Measurements from ENCODE around the gene ODAM. TPM values are rescaled to one million over a fixed set of nuclear protein-coding genes. Genes with fewer than 3 reads are reported as not detected.

ODAM gene, protein sequence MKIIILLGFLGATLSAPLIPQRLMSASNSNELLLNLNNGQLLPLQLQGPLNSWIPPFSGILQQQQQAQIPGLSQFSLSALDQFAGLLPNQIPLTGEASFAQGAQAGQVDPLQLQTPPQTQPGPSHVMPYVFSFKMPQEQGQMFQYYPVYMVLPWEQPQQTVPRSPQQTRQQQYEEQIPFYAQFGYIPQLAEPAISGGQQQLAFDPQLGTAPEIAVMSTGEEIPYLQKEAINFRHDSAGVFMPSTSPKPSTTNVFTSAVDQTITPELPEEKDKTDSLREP
- polyA plus RNA-seq: not detected

DNA sequence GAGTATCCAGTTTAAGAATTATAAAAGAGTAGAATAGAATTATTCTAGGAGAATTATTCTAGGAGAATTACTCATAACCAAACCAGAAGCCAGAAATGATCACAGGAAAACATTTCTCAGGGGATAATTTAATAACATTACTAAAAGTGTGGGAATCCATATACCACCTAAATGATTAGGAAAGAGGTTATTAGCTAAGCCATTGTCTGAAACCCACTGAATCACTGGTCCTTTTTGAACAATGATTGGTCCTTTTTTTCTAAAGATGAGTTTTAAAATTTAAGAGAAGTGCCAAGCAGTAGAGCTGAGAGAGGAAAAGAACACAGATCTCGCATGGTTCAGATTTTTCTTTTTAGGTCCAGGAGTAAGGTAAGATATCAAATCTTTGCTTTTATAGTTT lies at the start of gene ODAM:
Gene ODAM, plus strand, starts transcription at position 301 of the 400 bp plus-strand sequence. CDS start 819 bp downstream, outside the sequence.
- no peaks in the 10 kb centered on the region for H3K27me3 Mint-ChIP-seq (ENCODE audit: low read depth in 3 of 3)
- peaks cover 0 to 11% (median 1%) of the 10 kb centered on the region in 6 donors for H3K9me3 Mint-ChIP-seq
- no peaks in the 10 kb centered on the region for H3K4me1 Mint-ChIP-seq
- DNase-seq: no peak
- no peak within 1 kb of the TSS for H3K27ac Mint-ChIP-seq
- H3K4me3 Mint-ChIP-seq: no peak within 1 kb of the TSS
- H3K36me3 Mint-ChIP-seq: no peaks in the 10 kb centered on the region

DNA sequence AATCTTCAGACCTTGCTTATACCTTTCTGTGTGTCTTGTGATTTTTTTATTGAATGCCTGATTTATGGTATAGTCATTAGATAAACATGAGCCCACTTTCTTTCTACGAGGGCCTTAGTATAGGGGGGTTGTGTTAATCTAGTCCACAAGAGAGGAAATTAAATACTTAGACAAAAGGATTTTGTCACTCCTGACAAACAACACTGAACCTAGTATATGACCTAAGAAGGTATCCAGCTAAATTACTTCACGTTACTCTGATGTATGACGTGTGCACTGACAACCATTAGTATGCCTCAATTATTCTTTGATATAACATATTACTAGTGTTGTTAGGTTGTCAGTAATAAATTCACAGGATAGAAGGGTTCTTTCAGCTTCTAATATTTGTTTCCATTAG lies 44.3 kb upstream of the ODAM start:
- Mint-ChIP-seq H3K36me3 (no peaks in the 10 kb centered on the region), H3K27me3 (ENCODE audit: low read depth in 3 of 3) (peaks cover 0 to 4% (median 0%) of the 10 kb centered on the region in 3 donors), H3K4me3 (no peak overlapping the region)

DNA sequence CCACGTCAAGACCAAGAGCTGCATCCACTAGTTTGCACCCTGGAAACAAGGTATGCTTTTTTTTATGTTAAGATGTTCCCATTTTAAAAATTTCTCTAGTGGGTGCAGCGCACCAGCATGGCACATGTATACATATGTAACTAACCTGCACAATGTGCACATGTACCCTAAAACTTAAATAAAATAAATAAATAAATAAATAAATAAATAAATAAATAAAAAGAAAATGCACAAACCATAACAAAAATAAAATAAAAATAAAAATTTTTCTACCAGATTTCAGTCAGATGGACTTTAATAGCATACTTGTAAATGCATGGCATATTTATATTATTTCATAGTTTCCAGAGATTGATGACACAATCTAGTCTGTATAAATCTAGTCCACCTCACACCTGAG lies 43.4 kb upstream of the ODAM start:
- Mint-ChIP-seq H3K36me3 (no peaks in the 10 kb centered on the region), H3K27me3 (ENCODE audit: low read depth in 3 of 3) (peaks cover 0 to 4% (median 0%) of the 10 kb centered on the region in 3 donors), H3K9me3 (peaks cover 0 to 5% (median 2%) of the 10 kb centered on the region in 6 donors), H3K27ac (no peak overlapping the region), H3K4me3 (no peak overlapping the region), H3K4me1 (no peaks in the 10 kb centered on the region)
- DNase-seq: no peak

More for the DNA sequence above, 44.3 kb upstream of the ODAM start:
- Mint-ChIP-seq H3K27ac (no peak overlapping the region), H3K4me1 (no peaks in the 10 kb centered on the region), H3K9me3 (peaks cover 0 to 5% (median 1%) of the 10 kb centered on the region in 6 donors)
- no peak for DNase-seq

DNA sequence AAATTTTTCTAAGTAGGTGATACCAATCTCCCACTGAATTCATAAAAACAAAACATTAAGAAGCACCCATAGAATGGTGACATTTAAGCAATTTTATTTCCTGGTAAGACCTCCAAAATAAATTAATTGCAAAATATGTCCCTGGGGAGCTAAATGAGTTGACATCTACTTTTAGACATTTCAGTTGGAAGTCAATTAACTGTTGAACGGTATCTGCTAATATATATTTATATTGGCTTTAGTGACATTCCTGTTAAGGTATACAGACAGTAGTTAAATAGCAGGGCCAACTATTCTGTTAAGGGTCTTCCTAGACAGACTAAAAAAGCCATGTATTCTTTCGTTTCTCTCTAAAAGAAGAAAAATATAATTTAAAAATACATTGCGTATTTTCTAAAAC lies 41.6 kb upstream of the ODAM start, which contains the start of gene PRR27:
Gene PRR27, plus strand, starts transcription at position 301 of the 400 bp plus-strand sequence. CDS start 139 bp downstream, outside the sequence.
- Mint-ChIP-seq H3K27ac (no peak within 1 kb of the TSS), H3K27me3 (ENCODE audit: low read depth in 3 of 3) (peaks cover 0 to 4% (median 0%) of the 10 kb centered on the region in 3 donors), H3K36me3 (no peaks in the 10 kb centered on the region), H3K4me3 (no peak within 1 kb of the TSS), H3K4me1 (no peaks in the 10 kb centered on the region), H3K9me3 (peaks cover 0 to 5% (median 0%) of the 10 kb centered on the region in 6 donors)
- no peak for DNase-seq

DNA sequence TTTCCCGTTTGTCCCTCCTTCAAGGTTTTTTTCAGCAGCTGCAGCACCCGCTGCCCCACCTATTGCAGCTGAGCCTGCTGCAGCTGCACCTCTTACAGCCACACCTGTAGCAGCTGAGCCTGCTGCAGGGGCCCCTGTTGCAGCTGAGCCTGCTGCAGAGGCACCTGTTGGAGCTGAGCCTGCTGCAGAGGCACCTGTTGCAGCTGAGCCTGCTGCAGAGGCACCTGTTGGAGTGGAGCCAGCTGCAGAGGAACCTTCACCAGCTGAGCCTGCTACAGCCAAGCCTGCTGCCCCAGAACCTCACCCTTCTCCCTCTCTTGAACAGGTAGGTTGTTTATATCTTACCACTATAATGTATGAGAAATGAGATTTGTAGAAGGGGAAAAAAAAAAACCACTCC lies 36.9 kb upstream of the ODAM start:
- Mint-ChIP-seq H3K9me3 (peaks cover 0 to 7% (median 0%) of the 10 kb centered on the region in 6 donors), H3K27me3 (ENCODE audit: low read depth in 3 of 3) (no peaks in the 10 kb centered on the region), H3K4me3 (no peak overlapping the region), H3K27ac (no peak overlapping the region), H3K36me3 (no peaks in the 10 kb centered on the region), H3K4me1 (no peaks in the 10 kb centered on the region)
- DNase-seq: no peak

DNA sequence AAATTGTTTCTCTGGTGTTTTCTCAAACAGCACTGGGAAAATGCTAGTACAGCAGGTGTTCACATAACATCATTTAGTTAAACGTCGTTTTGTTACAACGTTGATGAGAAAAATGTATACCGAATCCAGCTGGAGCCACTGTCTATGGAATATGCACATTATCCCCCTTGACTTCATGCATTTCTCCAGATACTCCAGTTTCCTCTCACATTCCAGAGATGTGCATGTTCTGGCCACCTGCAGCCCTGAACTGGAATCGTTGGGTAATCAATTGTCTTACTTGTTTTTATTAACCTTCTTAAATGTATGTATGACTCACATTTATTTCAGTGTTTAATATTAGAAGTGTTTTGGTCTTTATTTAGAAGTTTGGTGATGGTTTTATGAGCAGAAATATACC lies 18.4 kb upstream of the ODAM start:
- H3K4me1 Mint-ChIP-seq: no peaks in the 10 kb centered on the region
- no peak overlapping the region for H3K4me3 Mint-ChIP-seq
- H3K36me3 Mint-ChIP-seq: no peaks in the 10 kb centered on the region
- H3K27me3 Mint-ChIP-seq (ENCODE audit: low read depth in 3 of 3): peaks cover 0 to 1% (median 0%) of the 10 kb centered on the region in 3 donors
- DNase-seq: no peak
- no peak overlapping the region for H3K27ac Mint-ChIP-seq
- peaks cover 0 to 5% (median 2%) of the 10 kb centered on the region in 6 donors for H3K9me3 Mint-ChIP-seq

DNA sequence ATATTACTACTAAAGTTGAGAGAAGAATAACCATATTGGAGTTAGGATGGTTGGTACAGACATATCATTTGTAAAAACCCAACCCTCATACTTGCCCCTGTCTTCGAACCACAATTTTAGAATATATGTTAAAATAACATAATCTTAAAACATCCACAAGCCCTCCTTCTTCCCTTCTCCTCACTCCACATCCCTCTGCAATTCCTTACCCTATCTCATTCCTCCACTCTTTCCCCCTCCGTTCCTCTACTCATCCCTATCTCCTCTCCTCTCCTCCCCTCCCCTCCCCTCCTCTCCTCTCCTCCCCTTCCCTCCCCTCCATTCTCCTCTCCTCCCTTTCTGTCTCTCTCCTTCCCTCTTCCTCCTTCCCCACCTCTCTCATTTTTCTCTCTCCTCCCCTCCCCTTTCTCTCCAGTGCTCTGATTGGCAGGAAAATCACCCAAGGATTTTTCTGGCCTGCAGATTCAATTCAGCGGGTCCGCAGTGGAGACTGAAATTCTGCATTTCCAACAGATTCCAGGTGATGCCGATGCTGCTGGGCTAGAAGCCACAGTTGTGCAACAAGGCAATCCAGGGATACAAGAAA lies 17.4 kb upstream of the ODAM start:
- no peak overlapping the region for H3K4me3 Mint-ChIP-seq
- peaks cover 0 to 1% (median under 1%) of the 10 kb centered on the region in 3 donors for H3K27me3 Mint-ChIP-seq (ENCODE audit: low read depth in 3 of 3)

DNA sequence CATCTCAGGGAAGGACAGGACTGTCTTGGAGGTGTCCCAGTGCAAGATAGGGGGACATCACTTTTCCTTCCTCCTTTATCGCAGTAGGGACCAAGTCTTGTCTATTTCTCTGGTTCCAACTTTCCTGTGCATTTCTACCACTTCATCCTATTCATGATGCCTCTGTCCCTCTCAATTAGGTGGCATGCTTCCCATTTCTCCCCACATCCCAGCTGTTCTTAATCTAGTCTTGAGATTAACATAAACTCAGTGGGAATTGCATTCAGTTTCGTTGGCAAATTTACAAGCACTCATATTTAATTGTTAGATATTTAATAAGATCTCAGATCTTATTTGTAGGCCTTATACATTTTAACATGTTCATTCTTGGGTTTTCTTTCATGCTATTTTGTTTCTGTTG lies 15.7 kb upstream of the ODAM start:
- no peak overlapping the region for H3K4me3 Mint-ChIP-seq
- no peak for DNase-seq
- H3K27me3 Mint-ChIP-seq (ENCODE audit: low read depth in 3 of 3): peaks cover 0 to 2% (median 1%) of the 10 kb centered on the region in 3 donors
- peaks cover 0 to 4% (median 1%) of the 10 kb centered on the region in 6 donors for H3K9me3 Mint-ChIP-seq
- no peaks in the 10 kb centered on the region for H3K36me3 Mint-ChIP-seq
- H3K27ac Mint-ChIP-seq: no peak overlapping the region
- H3K4me1 Mint-ChIP-seq: no peaks in the 10 kb centered on the region

More for the DNA sequence above, 17.4 kb upstream of the ODAM start:
- DNase-seq: no peak
- H3K4me1 Mint-ChIP-seq: no peaks in the 10 kb centered on the region
- no peaks in the 10 kb centered on the region for H3K36me3 Mint-ChIP-seq
- peaks cover 0 to 5% (median 2%) of the 10 kb centered on the region in 6 donors for H3K9me3 Mint-ChIP-seq
- no peak overlapping the region for H3K27ac Mint-ChIP-seq

DNA sequence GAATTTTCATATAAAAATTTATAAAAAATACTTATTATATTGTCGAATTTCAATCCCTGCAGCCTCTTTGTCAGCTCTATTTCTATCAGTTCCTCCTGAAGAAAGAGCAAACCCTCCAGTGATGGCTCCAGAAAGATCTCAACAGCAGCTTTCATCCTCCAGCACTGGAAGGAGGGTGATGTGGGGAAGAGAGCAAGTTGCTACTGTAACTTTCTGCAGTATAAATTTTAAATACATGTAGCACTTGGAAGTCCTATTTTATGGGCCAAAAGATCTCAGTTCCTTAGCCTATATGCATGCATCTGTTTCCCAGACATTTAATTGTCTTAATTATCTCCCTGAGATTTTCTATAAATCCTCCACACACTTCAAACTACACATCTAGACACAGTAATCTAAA lies 13.7 kb upstream of the ODAM start:
- peaks cover 0 to 4% (median 1%) of the 10 kb centered on the region in 6 donors for H3K9me3 Mint-ChIP-seq
- no peaks in the 10 kb centered on the region for H3K4me1 Mint-ChIP-seq
- H3K27ac Mint-ChIP-seq: no peak overlapping the region
- DNase-seq: no peak
- peaks cover 0 to 2% (median 0%) of the 10 kb centered on the region in 3 donors for H3K27me3 Mint-ChIP-seq (ENCODE audit: low read depth in 3 of 3)
- H3K36me3 Mint-ChIP-seq: no peaks in the 10 kb centered on the region
- no peak overlapping the region for H3K4me3 Mint-ChIP-seq

DNA sequence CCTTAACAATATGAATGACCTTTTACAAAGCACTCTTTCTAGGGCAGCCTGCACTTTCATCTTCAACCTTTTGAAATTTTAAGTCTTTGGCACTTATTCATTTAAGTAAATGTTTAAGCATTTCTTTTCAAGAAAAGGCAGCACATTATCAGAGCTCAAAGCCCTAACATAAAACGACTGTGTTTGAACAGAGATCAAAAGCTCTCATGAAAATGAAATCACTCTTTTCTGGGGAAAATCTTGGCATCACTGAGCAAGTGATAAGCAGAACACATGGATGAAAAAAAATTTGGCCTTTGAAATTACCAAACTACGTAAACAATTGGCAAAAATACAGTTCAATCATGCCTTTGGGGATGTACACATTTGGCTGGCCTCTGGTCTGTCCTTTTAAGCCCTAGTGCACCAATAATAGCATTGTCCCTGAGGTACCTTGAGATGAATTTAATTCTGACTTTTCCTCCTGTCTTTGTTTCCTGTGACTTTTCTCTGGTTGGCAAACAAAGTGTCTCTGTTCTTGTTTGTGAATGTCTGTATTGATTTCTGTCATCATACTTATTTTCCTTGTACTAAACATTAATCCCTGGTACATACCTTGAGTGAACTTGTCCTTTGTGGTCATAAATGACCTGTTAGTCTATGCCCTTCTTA lies 12.9 kb upstream of the ODAM start:
- Mint-ChIP-seq H3K9me3 (peaks cover 0 to 4% (median 1%) of the 10 kb centered on the region in 6 donors), H3K27ac (no peak overlapping the region), H3K4me1 (no peaks in the 10 kb centered on the region), H3K36me3 (no peaks in the 10 kb centered on the region), H3K4me3 (no peak overlapping the region), H3K27me3 (ENCODE audit: low read depth in 3 of 3) (peaks cover 0 to 2% (median 0%) of the 10 kb centered on the region in 3 donors)
- no peak for DNase-seq

DNA sequence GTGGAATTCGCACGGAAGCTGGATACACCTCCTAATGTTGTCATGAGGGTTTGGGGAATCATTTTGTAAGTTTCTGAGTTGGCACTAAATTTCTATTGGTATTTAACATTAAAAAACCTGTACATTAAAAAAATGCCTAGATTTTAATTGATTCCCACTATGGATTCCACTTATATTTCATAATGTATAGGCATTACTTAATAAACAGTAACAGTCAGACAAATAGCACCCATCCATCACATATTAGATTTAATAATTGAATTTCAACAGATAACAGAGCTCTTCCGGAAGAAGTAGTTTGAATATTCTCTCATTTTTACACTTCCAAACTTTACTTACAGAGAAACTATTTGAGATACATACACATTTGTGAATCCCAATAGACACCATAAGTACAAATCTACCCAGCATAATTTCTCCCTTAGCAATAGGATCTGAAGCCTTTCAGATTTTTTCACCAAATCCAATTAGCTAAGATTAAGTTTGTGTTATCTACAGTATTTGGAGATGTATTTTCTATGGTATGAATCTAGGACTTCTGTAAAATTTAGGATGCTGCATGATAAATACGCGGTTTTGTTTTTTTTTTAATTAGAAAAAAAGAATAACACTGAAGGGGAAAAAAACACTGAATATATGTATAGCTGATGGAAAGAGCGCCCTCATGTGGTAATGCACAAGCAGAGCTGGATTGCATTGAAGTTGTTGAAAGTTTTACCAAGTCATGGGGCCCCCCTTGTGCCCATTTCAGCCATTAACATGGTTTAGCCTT lies 12.2 kb upstream of the ODAM start:
- Mint-ChIP-seq H3K9me3 (peaks cover 0 to 4% (median under 1%) of the 10 kb centered on the region in 6 donors), H3K27ac (no peak overlapping the region), H3K4me3 (no peak overlapping the region), H3K27me3 (ENCODE audit: low read depth in 3 of 3) (peaks cover 0 to 2% (median 0%) of the 10 kb centered on the region in 3 donors), H3K4me1 (no peaks in the 10 kb centered on the region), H3K36me3 (no peaks in the 10 kb centered on the region)
- no peak for DNase-seq

DNA sequence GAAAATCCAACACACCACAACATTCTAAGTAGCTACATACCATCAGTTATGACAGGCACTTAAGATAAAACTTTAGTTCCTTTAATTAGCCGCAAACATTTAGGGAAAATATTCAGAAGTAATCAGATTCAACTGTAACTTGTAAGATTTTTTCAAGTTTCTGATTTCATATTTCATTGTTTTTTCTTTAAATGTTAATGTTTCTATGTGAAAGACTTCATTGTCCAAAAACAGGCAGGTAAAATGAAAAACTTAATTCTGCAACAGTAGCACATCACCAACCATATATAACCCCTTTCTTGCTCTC lies 11.6 kb upstream of the ODAM start:
- Mint-ChIP-seq H3K27ac (no peak overlapping the region), H3K27me3 (ENCODE audit: low read depth in 3 of 3) (peaks cover 0 to 2% (median 0%) of the 10 kb centered on the region in 3 donors), H3K36me3 (no peaks in the 10 kb centered on the region), H3K4me3 (no peak overlapping the region), H3K9me3 (peaks cover 0 to 4% (median 0%) of the 10 kb centered on the region in 6 donors), H3K4me1 (no peaks in the 10 kb centered on the region)
- no peak for DNase-seq

DNA sequence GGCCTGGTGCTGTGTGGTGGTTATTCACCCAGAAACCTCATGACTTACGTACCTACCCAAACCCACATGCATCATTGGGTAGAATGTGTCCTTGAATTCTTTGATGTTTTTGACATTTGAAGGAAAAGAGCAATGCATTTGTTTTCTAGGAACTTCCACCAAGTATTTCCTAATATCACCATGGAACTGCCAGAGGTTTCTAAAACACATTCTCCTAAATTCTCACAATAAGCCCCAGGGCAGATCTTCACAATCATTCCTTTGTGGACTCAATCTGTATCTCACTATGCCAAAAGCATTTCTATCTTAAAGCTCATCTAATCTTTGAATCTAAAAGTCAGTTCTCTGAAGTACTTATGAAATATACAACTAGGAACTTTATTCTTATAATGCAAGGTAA lies 8.3 kb upstream of the ODAM start:
- no peak overlapping the region for H3K4me3 Mint-ChIP-seq
- H3K27ac Mint-ChIP-seq: no peak overlapping the region
- H3K27me3 Mint-ChIP-seq (ENCODE audit: low read depth in 3 of 3): peaks cover 0 to 2% (median 0%) of the 10 kb centered on the region in 3 donors
- no peak for DNase-seq
- no peaks in the 10 kb centered on the region for H3K4me1 Mint-ChIP-seq
- H3K9me3 Mint-ChIP-seq: peaks cover 0 to 5% (median 3%) of the 10 kb centered on the region in 6 donors
- no peaks in the 10 kb centered on the region for H3K36me3 Mint-ChIP-seq
